Erythroblast (primary cell): Measurements from ENCODE around the gene WDFY2.
A peak's percentile ranks its signal among the peaks of the same experiment; 100 is the strongest.

Source experiments
- DNase-seq, 2 experiments: peaks; one replicate each; lab custom pipeline; 2025; lab: John Stamatoyannopoulos, UW
- GATA1 ChIP-seq: IDR thresholded peaks from 2 replicates; pipeline ENCODE4 v1.6.1; 2011; ENCODE audit warnings: low read depth, mild to moderate bottlenecking, control low read depth, low read length, moderate library complexity
- POLR2A ChIP-seq: IDR thresholded peaks from 2 replicates; pipeline ENCODE4 v1.6.1; 2011; ENCODE audit warnings: mild to moderate bottlenecking, low read length

The WDFY2 gene

GRCh38 chr13:51624207-51624606, 39.9 kb downstream of the WDFY2 start:
- DNase-seq: peak in 1 of 2 experiments; percentile 49
- TF ChIP-seq POLR2A: no peak
- no peak for TF ChIP-seq GATA1

- TF ChIP-seq GATA1 (no peak), POLR2A (no peak)
- DNase-seq: no peak
Observed at GRCh38 chr13:51624695-51625345, 40.6 kb downstream of the WDFY2 start.

GRCh38 chr13:51625555-51626345, 41.5 kb downstream of the WDFY2 start:
- no peak for DNase-seq
- TF ChIP-seq GATA1: no peak

GRCh38 chr13:51626749-51627148, 42.5 kb downstream of the WDFY2 start:
- TF ChIP-seq POLR2A: no peak

GRCh38 chr13:51628059-51628852, 44.0 kb downstream of the WDFY2 start:
- TF ChIP-seq GATA1 (no peak), POLR2A (no peak)
- DNase-seq: no peak

More at GRCh38 chr13:51626749-51627148, 42.5 kb downstream of the WDFY2 start:
- DNase-seq: no peak

- no peak for TF ChIP-seq POLR2A
- no peak for TF ChIP-seq GATA1
- DNase-seq: no peak
Observed at GRCh38 chr13:51629491-51630287, 45.4 kb downstream of the WDFY2 start.

- no peak for TF ChIP-seq GATA1
- TF ChIP-seq POLR2A: no peak
- no peak for DNase-seq
Observed at GRCh38 chr13:51630288-51630615, 46.0 kb downstream of the WDFY2 start.

- TF ChIP-seq POLR2A (no peak), GATA1 (no peak)
- no peak for DNase-seq
Observed at GRCh38 chr13:51632591-51633362, 48.5 kb downstream of the WDFY2 start.

GRCh38 chr13:51635137-51635878, 51.0 kb downstream of the WDFY2 start:
- TF ChIP-seq POLR2A: no peak
- TF ChIP-seq GATA1: no peak
- no peak for DNase-seq

GRCh38 chr13:51636349-51636890, 52.2 kb downstream of the WDFY2 start:
- TF ChIP-seq POLR2A: no peak
- no peak for TF ChIP-seq GATA1
- no peak for DNase-seq

- TF ChIP-seq GATA1: no peak
- no peak for TF ChIP-seq POLR2A
- DNase-seq: no peak
Observed at GRCh38 chr13:51637852-51638215, 53.6 kb downstream of the WDFY2 start.
